ENCODE measurements around the gene SCFD1.

DNA sequence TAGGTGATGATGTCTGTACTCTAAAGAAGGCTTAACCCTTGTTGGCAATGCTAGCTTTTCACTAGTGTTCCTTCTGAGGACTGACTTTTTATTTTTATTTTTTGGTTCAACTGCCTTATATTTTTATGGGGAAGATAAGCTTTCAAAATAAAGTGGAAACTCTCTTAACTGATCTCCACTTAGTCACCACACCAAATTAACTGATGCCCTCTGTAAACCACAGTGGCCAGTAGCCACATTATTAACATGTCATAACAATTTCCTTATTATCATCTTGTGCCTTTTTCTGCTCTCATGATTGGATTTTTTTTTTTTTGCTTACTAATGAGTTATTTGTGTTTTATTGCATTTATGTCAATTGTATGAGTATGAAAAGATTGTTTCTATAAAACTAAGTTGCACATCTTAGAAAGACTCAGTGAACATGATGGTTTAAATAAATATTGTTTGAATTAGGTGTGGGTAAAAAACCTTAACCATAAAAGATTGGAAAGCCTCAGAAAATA is 56.9 kb downstream of the SCFD1 start:
- TF ChIP-seq POLR2AphosphoS5 (IDR thresholded peaks at IDR 0.05; ENCODE audit: low read depth, low read length) = no peak
- TF ChIP-seq POLR2A (IDR thresholded peaks at IDR 0.05; ENCODE audit: low read depth, low read length) = no peak
- TF ChIP-seq TAF1 (IDR thresholded peaks at IDR 0.05; ENCODE audit: low read depth, low read length) = no peak
